Liver (tissue), 9 donors: Measurements from ENCODE around the gene ATL2. TPM values are rescaled to one million over a fixed set of nuclear protein-coding genes. Genes with fewer than 3 reads are reported as not detected.

Experiments
- DNase-seq: peaks from one replicate; pipeline ENCODE4 v3.0.0-alpha.2; 2017; ENCODE audit warnings: low spot score
- H3K27ac ChIP-seq, 2 donors: one replicate each; pipeline ENCODE4 v1.7.0; 2013; ENCODE audit warnings: inconsistent platforms in 2 of 2, low read length in 2 of 2, control low read depth in 1 of 2, low read depth in 1 of 2, mild to moderate bottlenecking in 1 of 2
- H3K27me3 ChIP-seq, 4 donors: one replicate each; pipeline versions ENCODE4 v1.6.1 to v1.7.0; 2013; ENCODE audit warnings: low read length in 3 of 4, inconsistent platforms in 1 of 4, mild to moderate bottlenecking in 1 of 4, moderate library complexity in 1 of 4; ENCODE audit not compliant: control insufficient read depth in 4 of 4, insufficient read depth in 4 of 4
- H3K36me3 ChIP-seq, 4 donors: one replicate each; pipeline versions ENCODE4 v1.6.1 to v1.7.0; 2013; ENCODE audit warnings: low read length in 3 of 4, mild to moderate bottlenecking in 3 of 4, low read depth in 1 of 4, moderate library complexity in 1 of 4; ENCODE audit not compliant: control insufficient read depth in 4 of 4, insufficient read depth in 3 of 4
- H3K4me1 ChIP-seq, 4 donors: one replicate each; pipeline versions ENCODE4 v1.6.1 to v1.7.0; 2013; ENCODE audit warnings: low read length in 3 of 4, mild to moderate bottlenecking in 3 of 4, moderate library complexity in 1 of 4; ENCODE audit not compliant: control insufficient read depth in 4 of 4, insufficient read depth in 4 of 4
- H3K4me3 ChIP-seq, 3 donors: one replicate each; pipeline versions ENCODE4 v1.6.1 to v1.7.0; 2013; ENCODE audit warnings: low read length in 3 of 3, control low read depth in 1 of 3, low read depth in 1 of 3, mild to moderate bottlenecking in 1 of 3
- H3K9ac ChIP-seq, 2 donors: one replicate each; pipeline ENCODE4 v1.7.0; 2013; ENCODE audit warnings: low read length in 2 of 2, mild to moderate bottlenecking in 2 of 2, moderate library complexity in 2 of 2, control low read depth in 1 of 2, low read depth in 1 of 2
- H3K9me3 ChIP-seq, 4 donors: one replicate each; pipeline versions ENCODE4 v1.6.1 to v1.7.0; 2013; ENCODE audit warnings: low read length in 3 of 4; ENCODE audit not compliant: control insufficient read depth in 4 of 4
- EGR1 ChIP-seq, 2 donors: IDR thresholded peaks; 2 replicates each; pipeline ENCODE4 v1.6.1; 2016 to 2018; ENCODE audit warnings: antibody characterized with exemption in 2 of 2, low read depth in 2 of 2
- FOXA1 ChIP-seq: IDR thresholded peaks from 2 replicates; pipeline ENCODE4 v1.6.1; 2016; ENCODE audit warnings: antibody characterized with exemption
- FOXA2 ChIP-seq: IDR thresholded peaks from 2 replicates; pipeline ENCODE4 v1.6.1; 2016; ENCODE audit warnings: antibody characterized with exemption
- GABPA ChIP-seq, 2 donors: IDR thresholded peaks in 1 of 2; conservative IDR thresholded peaks in 1 of 2; 2 replicates each; pipeline ENCODE4 v1.6.1; 2016; ENCODE audit warnings: antibody characterized with exemption in 2 of 2, mild to moderate bottlenecking in 1 of 2, moderate library complexity in 1 of 2
- HNF4A ChIP-seq, 2 donors: conservative IDR thresholded peaks; 2 replicates each; pipeline ENCODE4 v1.6.1; 2016; ENCODE audit warnings: antibody characterized with exemption in 2 of 2, mild to moderate bottlenecking in 2 of 2
- HNF4G ChIP-seq: IDR thresholded peaks from 2 replicates; pipeline ENCODE4 v1.6.1; 2016; ENCODE audit warnings: antibody characterized with exemption
- JUND ChIP-seq, 2 donors: IDR thresholded peaks; 2 replicates each; pipeline ENCODE4 v1.6.1; 2016; ENCODE audit warnings: antibody characterized with exemption in 2 of 2
- NR2F2 ChIP-seq: IDR thresholded peaks from 2 replicates; pipeline ENCODE4 v1.6.1; 2016; ENCODE audit warnings: antibody characterized with exemption
- RAD21 ChIP-seq, 2 donors: IDR thresholded peaks; 2 replicates each; pipeline ENCODE4 v1.6.1; 2016; ENCODE audit warnings: antibody characterized with exemption in 2 of 2, mild to moderate bottlenecking in 2 of 2
- RXRA ChIP-seq, 2 donors: IDR thresholded peaks; 2 replicates each; pipeline ENCODE4 v1.6.1; 2017 to 2018; ENCODE audit warnings: antibody characterized with exemption in 2 of 2, mild to moderate bottlenecking in 1 of 2
- SP1 ChIP-seq: IDR thresholded peaks from 2 replicates; pipeline ENCODE4 v1.6.1; 2018; ENCODE audit warnings: antibody characterized with exemption, mild to moderate bottlenecking
- TAF1 ChIP-seq: conservative IDR thresholded peaks from 2 replicates; pipeline ENCODE4 v1.6.1; 2016; ENCODE audit warnings: antibody characterized with exemption, mild to moderate bottlenecking
- YY1 ChIP-seq: IDR thresholded peaks from 2 replicates; pipeline ENCODE4 v1.6.1; 2016; ENCODE audit warnings: antibody characterized with exemption, mild to moderate bottlenecking
- whole genome bisulfite sequencing: extraction: QIAGEN DNeasy Blood & Tissue Kit; methylation state at CpG from one replicate; pipeline ENCODE4 v1.1.7; 2013; 5-methylcytosine and 5-hydroxymethylcytosine counted together
- polyA plus RNA-seq, 2 donors: library from polyadenylated mRNA; stranded (reverse) in 1 of 2; unstranded in 1 of 2; fragments of 200-250 nt in 1 of 2; fragments of >200 nt in 1 of 2; fragmentation: Nextera tagmentation in 1 of 2; extraction: Ambion mirVana in 1 of 2; gene quantifications; one replicate each; pipeline versions ENCODE4 v1.2.1 to v1.2.3, GENCODE V29; 2013 to 2015
- total RNA-seq, 2 donors: library from RNA; depleted of rRNA; stranded (reverse); fragments of >200 nt; gene quantifications; one replicate each; pipeline ENCODE4 v1.2.3, GENCODE V29; 2014
- TF ChIP-seq, protein P1 (sequence below): IDR thresholded peaks from 2 replicates; pipeline ENCODE4 v1.6.1; 2016; ENCODE audit warnings: antibody characterized with exemption
- TF ChIP-seq, protein P2 (sequence below): fragments of 150-350 bp; IDR thresholded peaks from 2 replicates; pipeline ENCODE4 v1.5.1; 2017; ENCODE audit warnings: improper control_type of control experiment, low read depth, low read length; ENCODE audit not compliant: missing input control
- TF ChIP-seq, protein P3 (sequence below): IDR thresholded peaks from 2 replicates; pipeline ENCODE4 v1.6.1; 2016; ENCODE audit warnings: antibody characterized with exemption
- TF ChIP-seq, protein P4 (sequence below): IDR thresholded peaks from 2 replicates; pipeline ENCODE4 v1.6.1; 2016; ENCODE audit warnings: antibody characterized with exemption, mild to moderate bottlenecking
- donor health status: healthy.
- donor health status: healthy.
- donor health status: healthy.
- donor health status: healthy.
- donor health status: healthy.

ATL2 gene
- total and polyA plus RNA-seq, 4 donors = 21.0 to 163 (median 45.8) TPM

DNA sequence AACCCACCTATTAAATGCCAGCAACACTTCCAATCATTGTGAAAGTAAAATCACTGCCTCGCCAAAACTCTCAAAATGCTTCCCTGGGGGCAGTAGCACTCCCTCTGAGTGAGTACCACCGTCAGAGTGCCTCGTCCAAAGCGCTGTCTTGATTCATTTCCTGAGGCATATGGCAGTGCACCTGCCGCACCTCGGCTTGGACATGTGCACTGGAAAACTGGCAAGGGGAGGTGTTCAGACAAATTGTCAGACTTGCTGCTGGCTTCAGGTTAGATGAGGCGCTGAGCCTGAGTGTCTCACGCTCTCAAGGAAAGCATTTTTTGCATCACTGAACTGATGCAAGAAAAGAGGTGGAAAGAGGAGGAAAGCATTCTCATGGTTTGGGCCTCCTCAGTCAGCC is 132.8 kb downstream of the ATL2 start:
- no peak overlapping the region for H3K27ac ChIP-seq
- WGBS = 94% methylated on average over 8 of the region's 8 CpGs
- no peaks in the 10 kb centered on the region for H3K36me3 ChIP-seq

More for the DNA sequence above, 132.8 kb downstream of the ATL2 start:
- Histone ChIP-seq H3K9ac (no peak overlapping the region), H3K9me3 (no peaks in the 10 kb centered on the region), H3K27me3 (no peaks in the 10 kb centered on the region), H3K4me1 (no peaks in the 10 kb centered on the region), H3K4me3 (no peak overlapping the region)
- DNase-seq = no peak
- TF ChIP-seq YY1 (no peak), FOXA1 (no peak), EGR1 (IDR thresholded peaks at IDR 0.05; ENCODE audit: low read depth in 2 of 2) (no peak), TAF1 (no peak), JUND (IDR thresholded peaks at IDR 0.05) (no peak), NR2F2 (no peak), SP1 (no peak), FOXA2 (no peak), RXRA (IDR thresholded peaks at IDR 0.05) (no peak), HNF4G (no peak), RAD21 (IDR thresholded peaks at IDR 0.05) (no peak), HNF4A (conservative IDR thresholded peaks at IDR 0.05) (no peak), GABPA (IDR thresholded peaks at IDR 0.05 in 1 of 2, conservative IDR thresholded peaks at IDR 0.05 in 1 of 2) (no peak)
- TF ChIP-seq, protein P1, sequence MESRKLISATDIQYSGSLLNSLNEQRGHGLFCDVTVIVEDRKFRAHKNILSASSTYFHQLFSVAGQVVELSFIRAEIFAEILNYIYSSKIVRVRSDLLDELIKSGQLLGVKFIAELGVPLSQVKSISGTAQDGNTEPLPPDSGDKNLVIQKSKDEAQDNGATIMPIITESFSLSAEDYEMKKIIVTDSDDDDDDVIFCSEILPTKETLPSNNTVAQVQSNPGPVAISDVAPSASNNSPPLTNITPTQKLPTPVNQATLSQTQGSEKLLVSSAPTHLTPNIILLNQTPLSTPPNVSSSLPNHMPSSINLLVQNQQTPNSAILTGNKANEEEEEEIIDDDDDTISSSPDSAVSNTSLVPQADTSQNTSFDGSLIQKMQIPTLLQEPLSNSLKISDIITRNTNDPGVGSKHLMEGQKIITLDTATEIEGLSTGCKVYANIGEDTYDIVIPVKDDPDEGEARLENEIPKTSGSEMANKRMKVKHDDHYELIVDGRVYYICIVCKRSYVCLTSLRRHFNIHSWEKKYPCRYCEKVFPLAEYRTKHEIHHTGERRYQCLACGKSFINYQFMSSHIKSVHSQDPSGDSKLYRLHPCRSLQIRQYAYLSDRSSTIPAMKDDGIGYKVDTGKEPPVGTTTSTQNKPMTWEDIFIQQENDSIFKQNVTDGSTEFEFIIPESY = no peak
- TF ChIP-seq, protein P2, sequence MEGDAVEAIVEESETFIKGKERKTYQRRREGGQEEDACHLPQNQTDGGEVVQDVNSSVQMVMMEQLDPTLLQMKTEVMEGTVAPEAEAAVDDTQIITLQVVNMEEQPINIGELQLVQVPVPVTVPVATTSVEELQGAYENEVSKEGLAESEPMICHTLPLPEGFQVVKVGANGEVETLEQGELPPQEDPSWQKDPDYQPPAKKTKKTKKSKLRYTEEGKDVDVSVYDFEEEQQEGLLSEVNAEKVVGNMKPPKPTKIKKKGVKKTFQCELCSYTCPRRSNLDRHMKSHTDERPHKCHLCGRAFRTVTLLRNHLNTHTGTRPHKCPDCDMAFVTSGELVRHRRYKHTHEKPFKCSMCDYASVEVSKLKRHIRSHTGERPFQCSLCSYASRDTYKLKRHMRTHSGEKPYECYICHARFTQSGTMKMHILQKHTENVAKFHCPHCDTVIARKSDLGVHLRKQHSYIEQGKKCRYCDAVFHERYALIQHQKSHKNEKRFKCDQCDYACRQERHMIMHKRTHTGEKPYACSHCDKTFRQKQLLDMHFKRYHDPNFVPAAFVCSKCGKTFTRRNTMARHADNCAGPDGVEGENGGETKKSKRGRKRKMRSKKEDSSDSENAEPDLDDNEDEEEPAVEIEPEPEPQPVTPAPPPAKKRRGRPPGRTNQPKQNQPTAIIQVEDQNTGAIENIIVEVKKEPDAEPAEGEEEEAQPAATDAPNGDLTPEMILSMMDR = no peak
- TF ChIP-seq, protein P3, sequence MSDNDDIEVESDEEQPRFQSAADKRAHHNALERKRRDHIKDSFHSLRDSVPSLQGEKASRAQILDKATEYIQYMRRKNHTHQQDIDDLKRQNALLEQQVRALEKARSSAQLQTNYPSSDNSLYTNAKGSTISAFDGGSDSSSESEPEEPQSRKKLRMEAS = no peak
- TF ChIP-seq, protein P4, sequence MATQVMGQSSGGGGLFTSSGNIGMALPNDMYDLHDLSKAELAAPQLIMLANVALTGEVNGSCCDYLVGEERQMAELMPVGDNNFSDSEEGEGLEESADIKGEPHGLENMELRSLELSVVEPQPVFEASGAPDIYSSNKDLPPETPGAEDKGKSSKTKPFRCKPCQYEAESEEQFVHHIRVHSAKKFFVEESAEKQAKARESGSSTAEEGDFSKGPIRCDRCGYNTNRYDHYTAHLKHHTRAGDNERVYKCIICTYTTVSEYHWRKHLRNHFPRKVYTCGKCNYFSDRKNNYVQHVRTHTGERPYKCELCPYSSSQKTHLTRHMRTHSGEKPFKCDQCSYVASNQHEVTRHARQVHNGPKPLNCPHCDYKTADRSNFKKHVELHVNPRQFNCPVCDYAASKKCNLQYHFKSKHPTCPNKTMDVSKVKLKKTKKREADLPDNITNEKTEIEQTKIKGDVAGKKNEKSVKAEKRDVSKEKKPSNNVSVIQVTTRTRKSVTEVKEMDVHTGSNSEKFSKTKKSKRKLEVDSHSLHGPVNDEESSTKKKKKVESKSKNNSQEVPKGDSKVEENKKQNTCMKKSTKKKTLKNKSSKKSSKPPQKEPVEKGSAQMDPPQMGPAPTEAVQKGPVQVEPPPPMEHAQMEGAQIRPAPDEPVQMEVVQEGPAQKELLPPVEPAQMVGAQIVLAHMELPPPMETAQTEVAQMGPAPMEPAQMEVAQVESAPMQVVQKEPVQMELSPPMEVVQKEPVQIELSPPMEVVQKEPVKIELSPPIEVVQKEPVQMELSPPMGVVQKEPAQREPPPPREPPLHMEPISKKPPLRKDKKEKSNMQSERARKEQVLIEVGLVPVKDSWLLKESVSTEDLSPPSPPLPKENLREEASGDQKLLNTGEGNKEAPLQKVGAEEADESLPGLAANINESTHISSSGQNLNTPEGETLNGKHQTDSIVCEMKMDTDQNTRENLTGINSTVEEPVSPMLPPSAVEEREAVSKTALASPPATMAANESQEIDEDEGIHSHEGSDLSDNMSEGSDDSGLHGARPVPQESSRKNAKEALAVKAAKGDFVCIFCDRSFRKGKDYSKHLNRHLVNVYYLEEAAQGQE = no peak

Other genes starting within 250 kb of the ATL2 start
- gene HNRNPLL, start 225.7 kb upstream of the ATL2 start, total RNA-seq = 10 to 100 TPM; 18.2 to 18.3 TPM
- gene HNRNPLL, start 225.7 kb upstream of the ATL2 start, polyA plus RNA-seq = 1 to 10 TPM; 7.7 to 8.0 TPM